DMS79 treated with DMSO at 0.1 percent for 48 hours (cell line): ENCODE measurements around the gene ANKRD36C.
"Not testable (repeated sequence)": the region's sequence is repeated elsewhere in the genome, so short reads cannot be mapped to it uniquely, and the experiment has no call there.

ENCODE experiments used
- DNase-seq: peaks from one replicate; lab custom pipeline; 2025; lab: John Stamatoyannopoulos, UW

ANKRD36C gene

DNA sequence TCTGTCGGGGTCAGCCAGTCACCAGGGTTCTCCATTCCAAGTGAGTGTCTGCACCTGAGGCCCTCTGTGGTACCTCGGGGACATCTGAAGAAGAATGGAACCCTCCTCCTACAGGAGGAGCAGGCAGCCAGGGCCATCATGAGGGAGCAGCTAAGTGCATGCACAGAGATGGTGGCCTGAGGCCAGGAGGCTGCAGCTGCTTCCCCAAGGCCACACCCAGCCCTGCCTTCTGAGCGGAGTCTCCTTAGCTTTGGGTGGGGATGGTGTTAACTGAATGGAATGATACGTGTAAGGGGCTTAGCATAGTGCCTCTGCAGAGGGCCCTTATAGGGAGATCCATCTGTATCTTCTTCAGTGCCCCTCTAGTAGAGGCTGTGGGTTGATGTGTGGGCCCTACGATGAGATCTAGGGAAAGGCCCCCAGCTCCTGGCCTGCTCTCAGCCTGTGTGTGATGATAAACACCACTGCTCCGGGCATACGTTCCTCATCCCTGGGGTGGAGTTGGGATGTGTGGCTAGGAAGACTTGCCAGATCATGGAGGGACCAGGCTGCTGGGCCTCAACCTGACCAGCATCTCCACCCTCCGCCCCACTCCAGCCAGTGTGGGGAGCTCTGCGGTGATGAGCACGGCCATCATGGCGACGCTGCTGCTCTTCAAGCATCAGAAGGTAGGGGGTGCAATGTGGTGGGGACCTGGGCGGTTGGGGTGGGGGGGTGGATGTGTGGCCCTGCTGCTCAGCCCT lies 192.3 kb downstream of the ANKRD36C start:
- DNase-seq, result not testable (repeated sequence)

DNA sequence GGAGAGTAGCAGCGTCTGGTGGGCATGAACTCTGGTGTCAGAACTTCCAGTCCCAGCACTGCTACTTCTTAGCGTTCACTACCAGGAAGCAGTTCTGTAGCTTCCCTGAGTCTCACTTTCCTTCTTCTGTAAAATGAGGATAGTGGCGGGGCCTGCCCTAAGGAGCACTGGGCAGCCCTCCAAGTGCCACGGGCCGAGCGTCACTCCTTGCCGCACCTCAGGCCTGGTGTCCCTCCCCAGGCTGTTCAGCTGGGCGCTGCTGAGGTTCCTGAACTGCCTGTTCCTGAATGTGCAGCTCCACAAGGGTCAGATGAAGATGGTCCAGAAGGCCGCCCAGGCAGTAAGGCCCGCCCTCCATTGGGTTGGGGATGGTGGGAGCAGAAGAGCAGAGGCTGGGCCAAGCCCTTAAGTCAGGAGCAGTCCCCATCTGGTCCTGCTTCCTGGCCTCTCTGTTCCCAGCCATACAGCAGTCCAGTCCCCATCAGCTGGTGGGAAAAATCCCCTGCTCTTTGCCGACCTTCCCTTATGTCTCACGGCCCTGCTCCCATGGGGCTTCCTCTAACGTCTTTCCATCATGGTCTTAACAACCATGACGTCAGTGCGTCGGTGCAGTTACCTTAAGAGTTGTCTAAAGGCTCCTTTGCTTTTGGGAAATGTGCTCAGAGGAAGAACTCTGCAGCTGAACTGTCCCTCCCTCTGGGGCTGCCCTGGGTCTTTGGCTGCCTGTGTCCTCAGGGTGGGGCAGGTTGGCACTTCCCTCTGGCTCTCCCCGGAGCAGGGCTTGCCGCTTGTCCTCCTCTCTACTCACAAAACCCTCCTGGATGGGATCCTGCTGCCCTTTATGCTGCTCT lies 195.2 kb downstream of the ANKRD36C start:
- not testable (repeated sequence) for DNase-seq

DNA sequence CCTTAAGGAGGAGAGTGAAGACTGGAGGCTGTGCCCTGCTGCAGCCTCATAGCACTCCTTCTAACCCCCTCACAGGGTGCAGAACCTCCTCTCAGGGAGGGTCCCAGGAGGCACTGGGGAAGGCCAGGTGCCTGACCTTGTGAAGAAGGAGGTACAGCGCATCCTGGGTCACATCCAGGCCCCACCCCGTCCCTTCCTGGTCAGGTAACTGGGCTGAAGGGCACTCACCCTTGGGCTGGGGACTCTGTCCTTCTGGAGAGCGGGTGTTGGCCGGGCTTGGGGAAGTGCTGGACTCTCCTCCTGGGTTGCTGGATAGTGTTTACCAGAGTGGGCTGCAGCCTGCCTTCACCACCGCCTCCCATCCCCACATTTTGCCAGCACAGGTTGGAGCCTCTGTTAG lies 197.7 kb downstream of the ANKRD36C start:
- DNase-seq, result not testable (repeated sequence)

DNA sequence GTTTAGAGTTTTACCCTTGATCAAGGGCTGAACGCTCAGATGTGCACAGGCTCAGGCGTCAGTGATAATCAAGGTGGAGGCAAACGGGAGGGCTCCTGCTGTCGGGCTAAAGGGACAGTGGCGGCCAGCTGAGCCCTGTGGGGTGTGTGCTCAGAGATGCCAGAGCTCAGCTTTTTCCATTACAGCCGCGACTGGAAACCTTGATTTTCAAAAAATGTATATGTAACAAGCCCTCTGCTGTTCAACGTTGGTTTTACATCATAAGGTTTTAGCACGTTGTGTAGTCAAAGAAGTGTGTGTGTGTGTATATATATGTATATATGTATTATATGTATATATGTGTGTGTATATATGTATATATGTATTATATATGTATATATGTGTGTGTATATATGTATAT lies 201.4 kb downstream of the ANKRD36C start:
- DNase-seq, result not testable (repeated sequence)

DNA sequence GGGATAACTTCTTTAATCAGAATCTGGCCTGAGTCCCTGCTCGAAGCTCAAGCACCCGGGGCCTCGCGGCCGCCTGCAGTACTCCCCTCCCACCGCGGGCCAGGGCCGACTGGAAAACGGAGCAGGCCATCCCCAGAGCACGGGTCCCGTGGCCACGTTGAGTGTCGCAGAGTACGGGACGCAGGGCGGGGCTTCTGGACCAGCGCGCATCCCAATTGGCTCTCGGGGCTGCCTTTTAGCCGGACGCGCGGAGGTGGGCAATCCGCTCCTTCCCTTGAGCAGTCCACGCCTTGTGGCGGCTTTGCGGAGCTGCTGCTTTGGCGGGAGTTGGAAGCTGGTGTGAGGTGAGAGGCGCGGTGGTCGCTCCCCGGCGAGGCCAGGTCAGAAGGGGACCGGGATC lies 202.2 kb downstream of the ANKRD36C start:
- not testable (repeated sequence) for DNase-seq

DNA sequence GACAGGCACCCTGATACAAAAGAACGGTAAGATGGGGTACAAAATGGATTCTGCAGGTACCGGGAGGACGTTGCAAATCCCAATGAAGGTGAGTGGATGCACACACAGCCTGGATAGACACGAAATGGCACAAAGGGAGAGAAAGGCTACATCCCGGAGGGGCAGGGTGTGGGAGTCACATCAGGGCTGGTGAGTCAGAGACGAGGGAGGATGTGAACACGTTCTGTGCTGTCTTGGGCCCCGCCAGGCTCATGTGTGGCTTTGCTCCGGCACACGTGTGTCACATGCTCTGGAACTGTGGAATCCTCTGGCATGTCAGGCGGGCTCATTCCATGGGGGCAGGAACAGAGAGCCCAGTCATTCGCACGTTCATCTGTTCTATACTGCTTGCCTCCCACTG lies 203.0 kb downstream of the ANKRD36C start:
- not testable (repeated sequence) for DNase-seq
